Kidney epithelial cell (primary cell): ENCODE data around the gene GPX3. TPM values are rescaled to one million over a fixed set of nuclear protein-coding genes. Genes with fewer than 3 reads are reported as not detected.

Experiments used
- DNase-seq: peaks from one replicate; pipeline ENCODE4 v3.0.0-alpha.2; 2010; ENCODE audit warnings: low read depth
- H3K27me3 ChIP-seq: 2 replicates; pipeline ENCODE4 v1.6.0; 2011; ENCODE audit warnings: low read length; ENCODE audit not compliant: control insufficient read depth, insufficient read depth
- H3K36me3 ChIP-seq: 2 replicates; pipeline ENCODE4 v1.5.1; 2011; ENCODE audit warnings: low read length; ENCODE audit not compliant: control insufficient read depth, insufficient read depth
- H3K4me3 ChIP-seq: 2 replicates; pipeline ENCODE4 v1.5.1; 2011; ENCODE audit warnings: low read depth, mild to moderate bottlenecking, control low read depth, low read length
- total RNA-seq: library from RNA; depleted of rRNA; stranded (reverse); fragments of >200 nt; gene quantifications from 2 replicates; pipeline ENCODE4 v1.2.3, GENCODE V29; 2015
- TF ChIP-seq, protein P1 (sequence below): IDR thresholded peaks from 2 replicates; pipeline ENCODE4 v1.5.1; 2011; ENCODE audit warnings: mild to moderate bottlenecking, moderate library complexity, low read length, control low read depth, inconsistent platforms; ENCODE audit not compliant: insufficient read depth, poor library complexity, severe bottlenecking

The GPX3 gene
- total RNA-seq, 1 donor from 2014 or later = 6.3 TPM

DNA sequence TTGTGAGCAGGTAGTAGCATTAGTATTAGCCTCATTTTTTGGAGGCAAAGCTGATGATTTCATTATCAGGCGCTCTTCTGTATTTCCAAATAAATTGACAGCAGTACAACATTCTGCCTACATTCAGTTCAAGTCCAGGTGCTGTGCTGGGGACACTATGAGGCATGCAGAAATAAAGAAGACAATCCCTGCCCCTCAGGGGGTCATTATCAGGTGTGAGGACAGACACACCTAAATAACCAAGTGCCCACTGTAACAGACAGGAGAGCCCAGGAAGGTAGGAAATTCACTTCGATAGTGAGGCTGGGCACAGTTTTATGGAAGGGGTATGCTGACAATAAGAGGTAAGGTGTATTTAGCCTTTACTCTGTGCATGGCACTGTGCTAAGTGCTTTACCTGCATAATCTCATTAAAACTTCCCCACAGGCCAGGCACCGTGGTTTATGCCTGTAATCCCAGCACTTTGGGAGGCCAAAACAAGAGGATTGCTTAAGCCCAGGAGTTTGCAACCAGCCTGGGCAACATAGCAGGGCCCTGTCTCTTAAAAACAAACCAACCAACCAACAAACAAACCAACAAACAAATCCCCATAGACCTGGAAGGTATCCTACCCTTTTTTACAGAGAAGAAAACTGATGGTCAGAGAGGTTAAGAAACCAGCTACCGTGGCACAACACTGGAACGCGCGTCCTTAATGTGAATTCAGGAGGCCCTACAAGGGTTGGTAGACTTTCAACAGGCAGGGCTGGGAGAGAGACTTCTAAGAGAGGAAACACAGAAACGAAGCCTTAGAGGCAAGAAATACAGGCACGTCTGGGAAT is 17.5 kb upstream of the GPX3 start:
- TF ChIP-seq, protein P1, sequence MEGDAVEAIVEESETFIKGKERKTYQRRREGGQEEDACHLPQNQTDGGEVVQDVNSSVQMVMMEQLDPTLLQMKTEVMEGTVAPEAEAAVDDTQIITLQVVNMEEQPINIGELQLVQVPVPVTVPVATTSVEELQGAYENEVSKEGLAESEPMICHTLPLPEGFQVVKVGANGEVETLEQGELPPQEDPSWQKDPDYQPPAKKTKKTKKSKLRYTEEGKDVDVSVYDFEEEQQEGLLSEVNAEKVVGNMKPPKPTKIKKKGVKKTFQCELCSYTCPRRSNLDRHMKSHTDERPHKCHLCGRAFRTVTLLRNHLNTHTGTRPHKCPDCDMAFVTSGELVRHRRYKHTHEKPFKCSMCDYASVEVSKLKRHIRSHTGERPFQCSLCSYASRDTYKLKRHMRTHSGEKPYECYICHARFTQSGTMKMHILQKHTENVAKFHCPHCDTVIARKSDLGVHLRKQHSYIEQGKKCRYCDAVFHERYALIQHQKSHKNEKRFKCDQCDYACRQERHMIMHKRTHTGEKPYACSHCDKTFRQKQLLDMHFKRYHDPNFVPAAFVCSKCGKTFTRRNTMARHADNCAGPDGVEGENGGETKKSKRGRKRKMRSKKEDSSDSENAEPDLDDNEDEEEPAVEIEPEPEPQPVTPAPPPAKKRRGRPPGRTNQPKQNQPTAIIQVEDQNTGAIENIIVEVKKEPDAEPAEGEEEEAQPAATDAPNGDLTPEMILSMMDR = no peak
- DNase-seq = no peak
- Histone ChIP-seq H3K36me3 (no peaks in the 10 kb centered on the region), H3K27me3 (no peaks in the 10 kb centered on the region), H3K4me3 (no peak overlapping the region)

DNA sequence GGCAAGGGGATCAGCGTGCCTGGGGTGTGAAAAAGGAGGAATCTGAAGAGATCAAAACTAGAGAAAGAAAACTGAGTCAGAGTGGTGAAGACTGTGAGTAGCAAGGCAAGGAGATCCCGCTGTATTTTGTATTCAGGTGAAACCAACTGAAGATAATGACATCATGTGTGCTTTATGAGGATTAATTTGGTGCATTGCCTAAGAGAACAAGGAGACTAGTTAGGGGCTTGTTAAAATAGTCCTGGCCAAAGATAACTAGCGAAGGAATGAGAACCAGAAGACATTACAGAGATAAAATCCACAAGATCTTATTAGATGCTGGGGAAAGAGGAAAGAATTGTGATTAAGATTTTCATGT is 16.9 kb upstream of the GPX3 start:
- Histone ChIP-seq H3K36me3 (no peaks in the 10 kb centered on the region), H3K27me3 (no peaks in the 10 kb centered on the region), H3K4me3 (no peak overlapping the region)
- TF ChIP-seq, protein P1 = no peak
- no peak for DNase-seq

- Histone ChIP-seq H3K36me3 (no peaks in the 10 kb centered on the region), H3K27me3 (no peaks in the 10 kb centered on the region), H3K4me3 (no peak overlapping the region)
- TF ChIP-seq, protein P1 = no peak
- DNase-seq = no peak
Observed at GRCh38 chr5:151004499-151004898, 15.9 kb upstream of the GPX3 start.

- no peaks in the 10 kb centered on the region for H3K36me3 ChIP-seq
Observed at GRCh38 chr5:151005187-151005949, 15.0 kb upstream of the GPX3 start.

GRCh38 chr5:151005950-151006576 is 14.3 kb upstream of the GPX3 start:
- TF ChIP-seq, protein P1 = no peak
- DNase-seq = no peak
- Histone ChIP-seq H3K27me3 (no peaks in the 10 kb centered on the region), H3K4me3 (no peak overlapping the region), H3K36me3 (no peaks in the 10 kb centered on the region)

More at GRCh38 chr5:151005187-151005949, 15.0 kb upstream of the GPX3 start:
- no peak for DNase-seq
- Histone ChIP-seq H3K4me3 (no peak overlapping the region), H3K27me3 (no peaks in the 10 kb centered on the region)
- TF ChIP-seq, protein P1 = no peak
